Measurements from ENCODE around the gene ALDH5A1. TPM values are rescaled to one million over a fixed set of nuclear protein-coding genes. Genes with fewer than 3 reads are reported as not detected.

ALDH5A1 gene
- total RNA-seq, result 7.7 TPM

DNA sequence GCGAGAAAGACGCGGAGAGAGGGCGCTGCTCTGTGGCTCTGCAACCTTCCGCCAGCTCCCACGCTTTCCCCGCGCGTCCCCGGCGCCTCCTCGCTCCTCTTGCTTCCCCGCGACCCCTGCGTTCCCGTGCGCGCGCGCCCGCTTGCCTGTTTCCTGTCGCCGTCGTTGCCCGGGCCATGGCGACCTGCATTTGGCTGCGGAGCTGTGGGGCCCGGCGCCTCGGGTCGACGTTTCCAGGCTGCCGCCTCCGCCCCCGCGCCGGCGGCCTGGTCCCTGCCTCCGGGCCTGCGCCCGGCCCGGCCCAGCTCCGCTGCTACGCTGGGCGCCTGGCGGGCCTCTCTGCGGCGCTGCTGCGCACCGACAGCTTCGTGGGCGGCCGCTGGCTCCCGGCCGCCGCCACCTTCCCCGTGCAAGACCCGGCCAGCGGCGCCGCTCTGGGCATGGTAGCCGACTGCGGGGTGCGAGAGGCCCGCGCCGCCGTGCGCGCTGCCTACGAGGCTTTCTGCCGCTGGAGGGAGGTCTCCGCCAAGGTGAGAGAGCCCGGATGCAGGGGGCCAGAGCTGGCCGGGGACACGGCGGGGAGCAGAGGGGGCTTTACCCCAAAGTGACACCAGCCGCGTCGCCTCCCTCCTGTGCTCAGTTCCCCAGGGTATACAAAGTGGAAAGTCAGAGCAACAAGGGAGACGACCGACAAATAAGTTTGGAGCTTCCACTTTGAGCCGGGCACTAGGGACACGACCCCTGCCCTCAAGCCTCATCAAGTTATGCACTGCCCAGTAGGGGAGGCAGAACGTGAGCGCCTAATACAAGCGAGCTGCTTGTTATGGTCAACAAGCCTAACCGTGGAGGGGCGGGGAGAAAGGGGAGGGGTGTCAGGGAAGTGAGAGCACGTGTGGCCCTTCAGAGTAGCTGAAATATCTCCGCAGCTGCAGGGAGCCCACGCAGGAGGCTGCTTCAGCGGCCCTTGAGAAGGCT lies at the start of gene ALDH5A1:
Gene ALDH5A1, plus strand, starts transcription at position 149 of the 975 bp plus-strand sequence. Its CDS starts 28 bp downstream, at position 177.
- peak; percentile 15 for DNase-seq

DNA sequence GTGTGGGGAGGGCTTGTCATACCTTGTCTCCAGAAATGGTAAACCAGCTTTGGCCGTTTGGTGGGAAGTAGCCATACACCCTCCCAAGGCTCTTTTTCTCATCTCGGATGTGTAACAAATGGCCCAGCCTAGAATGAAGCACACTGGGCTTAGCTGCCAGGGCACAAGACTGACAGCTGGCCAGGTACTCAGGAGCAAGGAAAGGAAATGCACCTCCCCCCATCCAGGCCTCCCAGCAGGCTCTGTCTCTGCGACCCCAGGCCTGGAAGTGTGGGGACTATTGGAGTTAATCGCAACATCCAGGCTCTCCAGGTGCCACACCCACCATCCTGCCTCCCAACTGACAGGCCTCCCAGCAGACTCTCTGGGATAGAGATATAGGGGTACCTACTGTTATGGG lies 49.1 kb upstream of the ALDH5A1 start:
- no peak for DNase-seq

DNA sequence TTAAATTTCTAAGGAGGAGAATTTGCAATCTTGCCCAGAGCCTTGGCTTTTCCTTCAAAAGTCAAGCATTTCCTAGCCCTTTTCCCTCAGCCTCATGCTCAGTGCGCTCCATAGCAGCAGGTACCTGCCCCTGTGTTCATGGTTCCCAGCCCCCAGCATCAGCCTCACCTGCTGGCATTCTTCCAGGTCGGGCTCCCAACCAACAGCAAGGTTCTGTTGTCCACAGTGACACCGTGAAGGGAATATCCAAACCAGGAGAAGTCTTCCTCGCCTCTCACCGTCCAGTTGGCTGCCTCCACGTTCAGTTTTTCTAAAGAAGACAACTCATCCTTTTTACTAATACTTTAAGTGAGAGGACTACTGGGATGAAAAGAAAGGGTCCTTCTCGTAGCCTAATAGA lies 48.1 kb upstream of the ALDH5A1 start:
- no peak for DNase-seq

DNA sequence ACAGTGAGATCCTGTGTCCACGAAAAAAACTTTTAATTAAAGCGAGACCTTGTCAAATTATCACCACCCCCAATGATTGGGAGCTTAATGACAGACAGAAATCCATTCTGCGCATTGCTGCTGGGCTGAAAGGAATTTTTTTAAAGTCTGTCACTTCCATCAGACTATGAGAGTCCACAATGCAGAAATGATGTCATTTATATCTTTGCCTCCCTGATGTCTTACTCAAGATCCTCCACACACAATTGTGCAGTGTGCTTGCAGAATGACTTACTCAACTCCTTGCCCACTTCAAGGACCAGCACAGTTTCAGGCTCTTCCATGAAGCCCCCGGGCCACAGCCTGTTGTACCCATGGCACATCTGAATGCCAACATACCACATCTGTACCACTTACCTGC lies 46.4 kb upstream of the ALDH5A1 start:
- no peak for DNase-seq

DNA sequence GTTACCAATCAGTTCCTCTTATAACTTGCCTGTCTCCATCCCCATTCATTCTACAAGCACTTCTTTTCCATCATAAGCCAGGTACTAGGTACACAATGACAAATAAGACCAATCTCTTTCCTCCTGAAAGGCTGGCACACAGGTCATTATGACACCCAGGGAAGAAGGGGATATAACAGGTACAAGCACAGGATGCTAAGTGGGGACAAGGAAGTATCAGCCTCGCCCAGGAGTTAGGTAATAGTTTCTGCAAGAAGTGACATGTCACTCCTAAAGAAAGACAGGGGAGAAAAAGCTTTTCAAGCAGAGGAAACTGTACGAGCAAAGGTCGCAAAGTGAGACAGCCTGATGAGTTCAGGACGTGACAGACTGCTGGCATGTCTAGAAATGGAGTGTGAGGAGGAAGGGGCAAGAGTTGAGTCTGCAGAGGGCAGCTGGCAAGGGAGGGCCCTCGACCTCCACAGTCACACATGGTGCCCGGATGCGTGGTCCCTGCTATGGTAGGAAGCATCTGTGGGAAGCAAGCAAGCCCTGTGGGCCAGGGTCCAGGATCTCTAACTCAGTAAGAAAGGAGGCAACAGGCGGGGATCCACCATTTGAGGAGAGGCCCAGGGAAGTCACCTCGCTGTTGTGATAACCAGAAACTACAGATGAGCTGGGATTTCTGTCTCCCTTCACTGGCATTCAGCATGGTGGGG lies 45.8 kb upstream of the ALDH5A1 start:
- DNase-seq, result no peak

DNA sequence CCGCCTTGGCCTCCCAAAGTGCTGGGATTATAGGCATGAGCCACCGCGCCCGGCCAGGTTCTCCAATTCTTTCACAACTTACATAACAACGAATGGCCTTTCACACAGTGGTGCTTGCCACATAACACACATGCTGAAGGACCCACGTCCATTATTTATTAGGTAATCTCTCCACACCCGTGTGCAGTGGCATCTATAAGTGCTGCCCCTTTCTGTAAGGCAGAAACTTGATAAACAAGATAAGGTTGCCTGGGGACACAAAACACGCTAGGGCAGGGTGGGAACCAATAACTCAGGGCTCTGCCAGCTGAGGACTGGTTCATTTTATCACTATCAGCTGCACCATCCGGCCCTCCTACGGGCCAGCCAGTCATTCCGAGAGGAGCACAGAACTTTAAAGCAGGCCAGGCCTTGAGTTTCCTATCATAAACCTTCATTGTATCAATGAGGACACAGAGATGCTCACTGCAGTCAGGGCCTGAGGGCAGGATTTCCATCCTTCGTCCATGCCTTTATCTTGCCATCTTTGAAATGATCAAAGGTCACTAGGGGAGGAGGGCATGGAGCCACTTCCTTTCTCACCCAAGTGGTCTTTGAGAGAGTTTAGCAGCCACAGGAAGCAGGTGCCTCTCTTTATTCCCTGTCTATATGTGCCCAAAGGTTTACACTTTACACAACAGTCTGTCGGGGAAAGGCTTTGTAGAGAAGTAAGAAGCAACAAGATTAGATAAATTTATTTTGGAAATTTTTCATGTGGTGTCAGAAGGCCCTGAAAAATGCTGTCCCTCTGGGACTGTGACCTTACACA lies 43.0 kb upstream of the ALDH5A1 start:
- DNase-seq, result no peak

DNA sequence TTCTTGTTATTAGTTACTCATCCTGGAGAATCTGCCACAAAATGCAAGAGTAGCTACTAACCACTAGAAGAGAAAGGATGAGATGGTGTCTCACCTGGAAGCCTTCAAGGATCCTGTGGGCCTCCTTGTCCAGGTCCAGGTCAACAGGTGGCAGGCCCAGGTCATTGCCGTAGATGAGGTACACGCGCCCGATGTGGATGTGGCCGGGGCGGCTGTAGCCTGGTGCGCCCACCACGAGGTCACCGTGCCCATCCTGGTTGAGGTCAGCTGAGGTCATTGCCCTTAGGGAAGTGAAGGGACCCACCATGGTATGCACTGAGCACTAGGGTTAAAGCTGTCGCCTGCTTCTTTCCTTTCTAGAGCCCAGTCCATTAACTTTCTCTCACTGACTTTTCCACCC lies 40.8 kb upstream of the ALDH5A1 start:
- no peak for DNase-seq

DNA sequence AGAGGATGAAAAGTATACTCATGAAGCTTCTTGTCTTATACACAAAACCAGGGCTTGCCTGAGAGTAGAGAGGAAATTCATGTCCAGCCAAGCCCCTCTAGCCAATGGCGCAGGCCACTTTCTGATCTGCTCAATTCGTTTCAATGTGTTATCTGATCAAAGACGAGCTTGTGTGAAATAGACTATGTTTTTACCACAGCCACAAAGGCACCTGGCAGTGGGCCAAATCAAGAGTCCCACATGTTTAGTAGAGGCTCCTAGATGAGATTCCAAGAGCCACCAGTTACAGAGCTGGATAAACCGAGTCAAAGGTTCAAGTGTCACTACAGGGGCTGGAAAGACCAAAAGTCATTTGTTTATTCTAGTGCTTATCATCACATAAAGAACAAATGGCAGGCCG lies 40.3 kb upstream of the ALDH5A1 start:
- no peak for DNase-seq

DNA sequence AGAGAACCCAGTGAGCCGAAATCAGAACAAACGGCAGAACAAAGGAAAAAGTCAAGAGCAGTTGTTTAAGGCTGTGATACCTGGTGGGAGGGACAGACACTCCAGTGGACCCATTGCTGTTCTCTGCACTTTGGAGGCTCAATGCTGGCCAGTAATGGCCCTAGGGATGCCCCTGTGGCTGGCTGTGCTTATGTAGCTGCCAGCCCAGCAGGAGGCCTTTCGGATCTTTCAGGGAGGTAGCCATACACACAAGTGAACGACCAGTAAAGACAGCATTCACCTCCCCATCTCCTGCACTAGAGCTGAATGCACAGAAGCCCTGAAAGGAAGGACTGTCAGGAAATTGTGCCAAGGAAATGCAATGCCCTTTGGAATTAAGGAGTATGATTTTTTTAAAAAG lies 39.7 kb upstream of the ALDH5A1 start:
- DNase-seq, result no peak

DNA sequence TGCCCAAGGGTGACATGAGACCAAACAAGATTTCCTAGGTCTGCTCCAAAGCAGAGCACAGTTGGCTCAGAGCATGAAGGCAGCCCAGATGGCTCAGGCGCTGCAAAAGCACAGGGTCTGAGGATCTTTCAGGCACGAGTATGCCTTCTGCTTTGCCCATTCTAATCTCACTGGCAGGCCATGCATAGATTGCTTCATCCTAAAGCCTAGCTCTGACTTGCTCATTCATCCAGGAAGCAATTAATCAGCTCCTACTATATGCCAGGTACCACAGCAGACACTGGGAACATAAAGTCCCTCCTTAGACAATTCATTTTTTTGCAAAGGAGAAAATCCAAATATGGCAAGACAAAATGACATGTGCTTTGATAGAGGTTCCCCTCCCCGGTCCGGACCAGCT lies 36.6 kb upstream of the ALDH5A1 start:
- DNase-seq, result no peak

DNA sequence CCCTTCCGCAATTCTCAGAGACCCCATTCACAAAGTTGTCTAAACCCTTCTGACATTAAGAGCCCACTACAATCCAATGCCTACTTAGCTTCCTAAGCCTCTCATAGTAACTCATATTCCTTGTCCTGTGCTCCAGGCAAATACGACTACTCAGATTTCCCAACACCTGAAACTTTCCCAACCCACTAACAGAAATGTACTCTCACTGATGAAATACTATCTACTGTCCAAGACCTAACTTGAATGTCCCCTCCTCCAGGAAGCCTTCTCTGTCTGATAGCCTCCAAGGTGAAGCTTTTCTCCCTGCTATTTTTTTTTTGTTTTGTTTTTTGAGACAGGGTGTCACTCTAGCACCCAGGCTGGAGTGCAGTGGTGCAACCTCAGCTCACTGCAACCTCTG lies 35.8 kb upstream of the ALDH5A1 start:
- DNase-seq, result no peak

DNA sequence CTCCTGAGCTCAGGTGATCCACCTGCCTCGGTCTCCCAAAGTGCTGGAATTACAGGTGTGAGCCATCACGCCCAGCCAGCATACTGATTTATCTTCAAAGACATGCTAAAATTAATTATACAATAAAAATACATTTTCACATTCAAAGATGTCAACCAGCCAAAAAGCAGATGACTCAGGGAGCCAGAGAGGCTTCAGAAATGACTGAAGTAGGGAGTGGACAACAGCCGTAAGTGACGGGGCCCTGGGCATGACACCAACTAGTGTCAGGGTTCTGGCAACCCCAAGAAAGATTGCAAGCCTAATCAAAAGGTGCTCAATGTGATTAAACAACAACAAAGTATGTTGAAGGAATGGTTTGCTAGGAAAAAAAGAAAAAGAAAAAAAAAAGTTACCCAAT lies 33.8 kb upstream of the ALDH5A1 start:
- no peak for DNase-seq

DNA sequence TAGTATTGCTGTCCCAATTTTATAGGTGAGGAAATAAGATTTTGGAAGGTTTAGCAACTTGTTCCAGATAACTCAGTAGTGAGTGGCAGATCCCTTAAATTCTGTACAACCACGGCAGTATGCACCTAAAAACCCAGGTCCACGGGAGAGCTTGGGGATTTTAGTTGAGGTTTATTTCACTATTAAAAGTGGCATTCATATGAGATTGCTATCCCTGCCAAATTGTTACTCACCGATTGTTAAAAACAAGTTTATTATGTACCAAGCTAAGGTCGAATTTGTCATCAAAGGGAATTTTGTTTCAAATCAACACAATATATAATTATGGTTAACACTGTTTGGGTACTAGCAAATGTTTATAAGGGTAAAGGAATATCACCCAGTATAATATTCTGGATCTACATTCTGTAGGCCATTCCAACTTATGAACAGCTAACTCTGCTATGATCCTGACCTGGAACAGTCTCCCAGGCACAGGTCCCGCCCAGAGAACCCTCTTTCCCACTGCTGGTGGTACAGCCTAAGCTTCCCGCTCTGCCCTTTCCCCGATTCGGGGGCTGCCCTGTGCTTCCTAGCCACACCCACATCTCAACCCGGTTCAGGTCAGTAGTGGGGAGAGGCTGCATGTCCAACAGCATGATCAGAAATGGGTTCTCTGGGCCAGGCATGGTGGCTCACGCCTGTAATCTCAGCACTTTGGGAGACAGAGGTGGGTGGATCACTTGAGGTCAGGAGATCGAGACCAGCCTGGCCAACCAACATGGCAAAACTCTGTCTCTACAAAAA lies 30.3 kb upstream of the ALDH5A1 start:
- DNase-seq, result no peak

DNA sequence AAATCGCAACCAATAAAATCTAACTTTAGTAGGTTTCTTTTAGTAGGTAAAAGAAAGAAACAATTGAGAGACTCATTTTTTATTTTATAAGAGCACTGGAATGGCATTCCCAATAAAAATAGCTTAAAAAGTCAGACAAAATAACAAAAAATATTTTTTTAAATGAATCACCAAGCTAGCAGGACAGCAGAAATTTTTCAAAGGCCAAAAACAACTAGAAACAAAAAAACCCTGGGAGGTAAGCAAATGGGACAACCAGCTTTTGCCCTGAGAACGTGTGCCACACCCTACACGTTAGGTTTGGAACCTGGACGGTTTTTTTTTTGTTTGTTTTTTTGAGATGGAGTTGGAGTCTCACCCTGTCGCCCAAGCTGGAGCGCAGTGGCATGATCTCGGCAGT lies 25.0 kb upstream of the ALDH5A1 start:
- DNase-seq, result no peak

DNA sequence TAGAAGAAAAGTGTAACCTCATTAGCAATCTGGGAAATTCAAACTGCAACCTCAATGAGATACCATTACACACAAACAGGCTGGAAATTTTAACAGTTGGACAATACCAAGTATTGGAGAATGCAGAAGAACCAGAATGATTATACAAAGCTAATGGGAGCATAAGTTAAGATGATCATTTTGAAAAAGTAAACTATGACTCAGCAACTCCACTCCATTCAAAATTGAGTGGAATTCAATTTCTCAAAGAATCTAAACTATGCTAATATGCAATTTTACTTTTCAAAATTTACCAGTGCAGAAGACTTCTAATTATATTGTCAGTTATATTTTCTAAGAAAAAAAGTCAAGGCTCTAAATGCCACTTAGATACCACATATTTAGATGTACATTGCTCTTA lies 22.6 kb upstream of the ALDH5A1 start:
- no peak for DNase-seq

DNA sequence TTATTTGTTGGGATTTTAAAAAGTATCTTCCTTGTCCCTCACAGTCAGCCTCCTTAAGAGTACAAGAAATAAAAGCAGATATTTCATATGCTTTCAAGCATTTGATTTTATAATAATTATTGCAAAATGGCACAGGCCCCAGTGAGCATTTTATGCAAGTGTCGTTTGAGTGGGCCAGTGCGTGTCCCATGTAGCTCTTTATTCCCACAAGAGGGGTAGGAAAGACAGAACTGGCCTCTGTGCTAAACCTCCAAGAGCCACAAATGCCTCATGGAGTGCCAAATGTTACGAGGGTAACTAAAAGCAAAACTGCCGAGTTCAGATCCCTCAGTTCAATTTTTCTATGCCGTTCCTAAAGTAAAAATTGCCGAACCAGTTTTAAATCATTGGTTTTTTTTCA lies 18.1 kb upstream of the ALDH5A1 start:
- no peak for DNase-seq

DNA sequence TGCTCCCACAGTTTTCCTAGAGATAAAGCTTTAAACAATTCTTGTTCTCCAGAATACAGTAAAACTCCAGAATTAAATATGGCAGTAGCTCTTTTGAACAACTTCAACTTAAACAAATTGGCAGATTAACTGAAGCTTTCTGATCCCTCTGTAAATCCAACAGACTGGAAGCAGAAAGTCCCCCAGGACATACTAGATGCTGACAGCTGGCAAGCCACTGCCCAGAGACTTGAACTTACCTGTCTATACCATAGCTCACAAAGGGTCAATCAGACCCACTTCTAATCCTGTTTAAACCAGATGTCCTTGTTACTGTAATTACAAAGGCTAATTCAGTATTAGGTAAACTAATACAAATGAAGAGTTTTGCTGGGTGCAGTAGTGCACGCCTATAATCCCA lies 17.7 kb upstream of the ALDH5A1 start:
- no peak for DNase-seq

DNA sequence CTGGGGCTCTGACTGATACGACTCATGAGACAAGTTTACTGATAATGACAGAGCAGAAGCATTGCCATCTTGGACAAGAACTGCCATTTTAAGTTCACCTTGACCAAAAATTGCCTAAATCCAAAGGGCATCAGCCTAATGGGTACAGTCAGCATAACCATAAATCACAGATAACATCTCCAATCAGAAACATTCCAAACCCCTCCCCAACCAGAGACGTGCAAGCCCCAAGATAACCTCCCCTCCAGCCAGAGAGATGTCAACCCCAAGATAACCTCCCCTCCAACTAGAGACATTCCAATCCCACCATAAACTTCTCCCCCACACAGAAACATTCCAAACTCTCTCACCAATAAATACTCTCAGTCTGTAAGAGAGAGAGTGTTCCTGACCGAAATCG lies 15.9 kb upstream of the ALDH5A1 start:
- no peak for DNase-seq

DNA sequence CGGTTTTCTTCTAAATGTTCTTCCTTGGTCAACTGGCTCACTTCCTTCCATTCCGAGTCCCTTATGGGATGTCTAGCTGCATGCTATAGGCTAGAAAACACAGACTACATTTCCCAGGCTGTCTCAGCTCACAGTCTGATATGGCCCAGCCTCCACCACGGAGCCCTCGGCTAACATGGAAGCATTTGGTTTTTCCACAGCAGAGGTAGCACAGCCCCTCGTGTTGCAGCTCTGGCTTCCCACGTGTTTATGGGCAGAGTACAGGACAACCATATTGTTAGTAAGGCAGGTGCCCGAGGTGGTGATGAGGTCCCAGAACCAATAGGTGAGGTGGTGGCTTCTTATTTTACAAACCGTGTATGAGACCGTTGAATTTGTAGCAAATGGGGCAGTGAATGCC lies 14.1 kb upstream of the ALDH5A1 start:
- DNase-seq, result no peak

DNA sequence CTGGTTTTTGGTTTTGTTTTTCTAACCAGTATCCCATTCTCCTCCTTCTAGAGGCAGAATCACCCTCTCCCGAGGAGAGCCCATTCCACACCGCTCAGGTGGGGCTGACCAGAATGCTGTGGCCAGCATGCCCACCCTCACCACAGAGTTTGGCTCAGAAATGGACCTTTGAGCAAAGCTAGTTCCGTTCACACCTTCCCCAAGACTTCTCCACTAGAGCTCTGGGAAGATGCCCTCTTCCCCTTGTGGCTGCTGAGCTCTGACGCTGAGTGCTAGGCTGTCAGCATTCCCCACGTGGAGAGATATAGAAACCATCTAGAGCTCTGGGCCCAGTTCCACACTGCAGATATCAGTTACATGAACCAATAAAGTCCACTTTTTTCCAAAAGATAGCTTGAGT lies 13.3 kb upstream of the ALDH5A1 start:
- no peak for DNase-seq

DNA sequence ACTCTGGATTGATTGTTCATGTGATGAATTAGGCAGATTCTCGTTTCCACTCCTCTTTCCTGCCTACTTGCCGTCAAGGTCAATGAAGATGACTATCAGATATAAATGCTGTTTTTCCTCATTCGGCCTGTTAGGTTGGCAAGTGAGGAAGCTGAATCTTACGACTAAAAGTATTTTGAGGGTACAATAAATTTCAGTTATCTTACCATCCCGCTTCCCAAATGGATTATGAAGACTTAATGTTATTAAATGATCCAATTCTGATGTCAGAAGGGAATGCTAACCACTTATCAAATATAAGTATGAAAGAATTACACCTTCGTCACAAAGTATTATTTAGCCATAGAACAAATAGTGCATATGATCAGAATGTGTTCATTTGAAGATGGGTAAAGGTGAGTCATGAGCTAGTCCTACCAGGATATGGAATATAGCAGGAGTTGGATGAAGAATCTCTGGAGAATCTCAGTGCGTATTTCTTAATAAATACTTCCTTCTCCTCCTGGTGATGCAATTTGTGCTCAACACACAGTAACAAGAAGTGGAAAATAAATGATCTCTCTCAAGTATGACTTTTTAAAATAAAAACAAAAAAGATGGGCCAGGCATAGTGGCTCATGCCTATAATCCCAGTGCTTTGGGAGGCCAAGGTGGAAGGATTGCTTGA lies 10.0 kb upstream of the ALDH5A1 start:
- no peak for DNase-seq
